ENCODE data around the gene OPA1.

DNA sequence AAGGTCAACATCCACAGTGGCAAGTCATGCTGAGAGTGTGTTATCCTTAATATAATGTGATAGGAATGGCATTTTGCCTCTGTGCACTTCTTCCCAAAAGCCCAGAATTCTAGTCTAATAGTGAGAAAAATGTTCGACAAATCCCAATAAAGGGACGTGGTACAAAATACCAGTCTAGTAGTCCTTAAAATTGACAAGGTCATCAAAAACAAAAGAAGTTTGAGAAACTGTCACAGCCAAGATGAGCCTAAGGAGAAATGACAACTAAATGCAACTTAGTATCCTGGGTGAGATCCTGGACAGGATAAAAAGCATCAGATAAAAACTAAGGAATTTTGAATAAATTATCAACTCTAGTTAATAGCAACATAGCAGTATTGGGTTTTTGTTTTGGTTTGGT lies 23.9 kb upstream of the OPA1 start:
- TF ChIP-seq, protein P1, sequence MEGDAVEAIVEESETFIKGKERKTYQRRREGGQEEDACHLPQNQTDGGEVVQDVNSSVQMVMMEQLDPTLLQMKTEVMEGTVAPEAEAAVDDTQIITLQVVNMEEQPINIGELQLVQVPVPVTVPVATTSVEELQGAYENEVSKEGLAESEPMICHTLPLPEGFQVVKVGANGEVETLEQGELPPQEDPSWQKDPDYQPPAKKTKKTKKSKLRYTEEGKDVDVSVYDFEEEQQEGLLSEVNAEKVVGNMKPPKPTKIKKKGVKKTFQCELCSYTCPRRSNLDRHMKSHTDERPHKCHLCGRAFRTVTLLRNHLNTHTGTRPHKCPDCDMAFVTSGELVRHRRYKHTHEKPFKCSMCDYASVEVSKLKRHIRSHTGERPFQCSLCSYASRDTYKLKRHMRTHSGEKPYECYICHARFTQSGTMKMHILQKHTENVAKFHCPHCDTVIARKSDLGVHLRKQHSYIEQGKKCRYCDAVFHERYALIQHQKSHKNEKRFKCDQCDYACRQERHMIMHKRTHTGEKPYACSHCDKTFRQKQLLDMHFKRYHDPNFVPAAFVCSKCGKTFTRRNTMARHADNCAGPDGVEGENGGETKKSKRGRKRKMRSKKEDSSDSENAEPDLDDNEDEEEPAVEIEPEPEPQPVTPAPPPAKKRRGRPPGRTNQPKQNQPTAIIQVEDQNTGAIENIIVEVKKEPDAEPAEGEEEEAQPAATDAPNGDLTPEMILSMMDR (IDR thresholded peaks at IDR 0.05 in 8 of 11, conservative IDR thresholded peaks at IDR 0.05 in 3 of 11), result no peak
- TF ChIP-seq POLR2A (IDR thresholded peaks at IDR 0.05), result no peak

Measured in spleen (tissue), 7 donors.